ENCODE results near the gene SLAMF7.

DNA sequence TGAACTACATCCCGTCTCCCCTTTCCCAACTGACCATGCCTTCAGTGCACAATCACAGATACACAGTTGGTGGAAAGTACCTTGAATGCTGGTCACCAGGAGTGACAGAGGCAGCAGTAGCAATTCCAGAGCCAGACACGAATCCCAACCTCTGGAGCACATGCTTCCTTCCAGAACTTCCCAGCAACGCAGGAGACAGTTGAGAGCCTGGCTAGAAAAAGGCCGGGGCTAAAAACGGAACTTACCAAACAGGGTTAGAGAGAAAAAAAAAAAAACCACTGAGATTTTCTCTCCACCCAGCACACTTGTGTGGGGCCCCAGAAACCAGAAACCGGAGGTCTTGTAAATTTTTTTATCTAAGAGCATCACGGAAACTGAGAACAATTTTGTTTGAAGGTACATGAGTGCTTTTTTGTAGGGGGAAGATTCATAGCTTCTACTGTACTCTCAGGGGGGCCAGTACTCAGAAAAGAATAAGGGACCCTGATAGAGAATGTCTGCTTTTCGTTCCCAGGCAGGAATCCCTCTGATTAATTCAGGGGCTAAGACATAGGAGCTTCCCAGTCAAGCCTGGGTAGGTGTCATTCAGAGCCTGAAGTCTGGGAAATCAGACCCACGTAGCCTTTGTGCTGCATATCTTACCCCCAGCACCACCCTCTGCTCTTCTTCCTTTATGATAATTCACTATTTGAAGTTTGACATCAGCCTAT is 27.3 kb upstream of the SLAMF7 start, which contains the start of gene CD48:
- TF ChIP-seq POLR2A (IDR thresholded peaks at IDR 0.05), result no peak
- TF ChIP-seq, protein P1, sequence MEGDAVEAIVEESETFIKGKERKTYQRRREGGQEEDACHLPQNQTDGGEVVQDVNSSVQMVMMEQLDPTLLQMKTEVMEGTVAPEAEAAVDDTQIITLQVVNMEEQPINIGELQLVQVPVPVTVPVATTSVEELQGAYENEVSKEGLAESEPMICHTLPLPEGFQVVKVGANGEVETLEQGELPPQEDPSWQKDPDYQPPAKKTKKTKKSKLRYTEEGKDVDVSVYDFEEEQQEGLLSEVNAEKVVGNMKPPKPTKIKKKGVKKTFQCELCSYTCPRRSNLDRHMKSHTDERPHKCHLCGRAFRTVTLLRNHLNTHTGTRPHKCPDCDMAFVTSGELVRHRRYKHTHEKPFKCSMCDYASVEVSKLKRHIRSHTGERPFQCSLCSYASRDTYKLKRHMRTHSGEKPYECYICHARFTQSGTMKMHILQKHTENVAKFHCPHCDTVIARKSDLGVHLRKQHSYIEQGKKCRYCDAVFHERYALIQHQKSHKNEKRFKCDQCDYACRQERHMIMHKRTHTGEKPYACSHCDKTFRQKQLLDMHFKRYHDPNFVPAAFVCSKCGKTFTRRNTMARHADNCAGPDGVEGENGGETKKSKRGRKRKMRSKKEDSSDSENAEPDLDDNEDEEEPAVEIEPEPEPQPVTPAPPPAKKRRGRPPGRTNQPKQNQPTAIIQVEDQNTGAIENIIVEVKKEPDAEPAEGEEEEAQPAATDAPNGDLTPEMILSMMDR (IDR thresholded peaks at IDR 0.05), result no peak

All from right lobe of liver (tissue), 4 donors.